GM12878 (cell line): Measurements from ENCODE around the gene RRP1B. TPM values are rescaled to one million over a fixed set of nuclear protein-coding genes. Genes with fewer than 3 reads are reported as not detected.

Experiments used
- ATAC-seq: fragments of 200-7000 bp; cut with Tn5 transposase; 3 replicates; pipeline ENCODE4 v1.9.1; 2020; ENCODE audit warnings: mild to moderate bottlenecking, moderate library complexity
- BruUV-seq: library from RNA; stranded (reverse); fragments of 400-500 nt; replicated peaks from 2 replicates; lab custom pipeline; 2021; lab: Mats Ljungman, UMichigan
- CTCF ChIA-PET: fragments of 300-600 bp; sonication (Branson Sonifier 250); formaldehyde crosslinking; extraction: SDS; loops from one replicate; lab custom pipeline; 2021; ENCODE audit warnings: inconsistent platforms; lab: Yijun Ruan, JAX
- POLR2A ChIA-PET: fragments of 350-600 bp; formaldehyde crosslinking; extraction: SDS; loops from one replicate; lab custom pipeline; 2021; ENCODE audit warnings: inconsistent platforms; lab: Charles Lee
- RAD21 ChIA-PET: fragments of 300-600 bp; sonication (Branson Sonifier 250); formaldehyde crosslinking; loops from one replicate; lab custom pipeline; 2023; ENCODE audit warnings: antibody characterized with exemption; ENCODE audit not compliant: unreplicated experiment; lab: Charles Lee
- SMC1A ChIA-PET: fragments of 300-600 bp; sonication (Branson Sonifier 250); formaldehyde crosslinking; loops from one replicate; lab custom pipeline; 2023; ENCODE audit not compliant: unreplicated experiment, uncharacterized antibody; lab: Charles Lee
- DNase-seq: peaks from one replicate; pipeline ENCODE4 v3.0.0-alpha.2; 2011; ENCODE audit warnings: low read depth, low spot score
- FAIRE-seq: peaks from 3 replicates; lab custom pipeline; 2011; peaks lifted over from hg19 to GRCh38; lab: Jason Lieb, UNC
- H2AFZ ChIP-seq: 2 replicates; pipeline ENCODE4 v1.6.0; 2011; ENCODE audit warnings: low read depth, low read length, control low read depth; ENCODE audit not compliant: control insufficient read depth
- H3K27ac ChIP-seq: 2 replicates; pipeline ENCODE4 v1.5.1; 2011; ENCODE audit warnings: control low read depth; ENCODE audit not compliant: control insufficient read depth, insufficient read depth
- H3K27me3 ChIP-seq, 2 experiments: replicated peaks in 1 of 2; 2 replicates each; pipeline versions ENCODE4 v1.6.0 to v1.6.1; 2011; ENCODE audit warnings: low read length in 1 of 2; ENCODE audit not compliant: control insufficient read depth in 2 of 2, insufficient read depth in 2 of 2
- H3K36me3 ChIP-seq, 2 experiments: 2 replicates each; pipeline ENCODE4 v1.5.1; 2011; ENCODE audit warnings: low read length in 1 of 2; ENCODE audit not compliant: control insufficient read depth in 2 of 2, insufficient read depth in 2 of 2
- H3K4me1 ChIP-seq: 2 replicates; pipeline ENCODE4 v1.6.1; 2011; ENCODE audit warnings: mild to moderate bottlenecking, low read length, moderate library complexity, mixed read lengths; ENCODE audit not compliant: control insufficient read depth, insufficient read depth
- H3K4me2 ChIP-seq: 2 replicates; pipeline ENCODE4 v1.6.0; 2011; ENCODE audit warnings: control low read depth; ENCODE audit not compliant: control insufficient read depth, insufficient read depth
- H3K4me3 ChIP-seq: fragments of 200-600 bp; sonication (generic); 2 replicates; pipeline ENCODE4 v1.5.1; 2016
- H3K79me2 ChIP-seq: 2 replicates; pipeline ENCODE4 v1.6.0; 2011; ENCODE audit warnings: low read length; ENCODE audit not compliant: control insufficient read depth, insufficient read depth
- H3K9ac ChIP-seq: 2 replicates; pipeline ENCODE4 v1.8.0; 2011; ENCODE audit warnings: low read length, control low read depth, mixed read lengths; ENCODE audit not compliant: control insufficient read depth, insufficient read depth
- H3K9me3 ChIP-seq: replicated peaks from 3 replicates; pipeline ENCODE4 v1.5.1; 2011; ENCODE audit warnings: mild to moderate bottlenecking, low read length; ENCODE audit not compliant: control insufficient read depth, insufficient read depth
- H4K20me1 ChIP-seq: 2 replicates; pipeline ENCODE4 v1.6.0; 2011; ENCODE audit not compliant: control insufficient read depth, insufficient read depth
- FOS ChIP-seq: IDR thresholded peaks from 3 replicates; pipeline ENCODE4 v1.6.1; 2011; ENCODE audit warnings: borderline replicate concordance; ENCODE audit not compliant: insufficient read length; ENCODE audit errors: extremely low read depth
- GATAD2B ChIP-seq: fragments of 450-650 bp; conservative IDR thresholded peaks from 2 replicates; pipeline ENCODE4 v1.6.1; 2017; ENCODE audit warnings: low read depth, mild to moderate bottlenecking, moderate library complexity
- MEF2B ChIP-seq: fragments of 450-650 bp; IDR thresholded peaks from 2 replicates; pipeline ENCODE4 v1.6.1; 2018; ENCODE audit warnings: mild to moderate bottlenecking, moderate library complexity; ENCODE audit not compliant: partially characterized antibody, poor library complexity, severe bottlenecking
- NR2F1 ChIP-seq: fragments of 450-650 bp; conservative IDR thresholded peaks from 2 replicates; pipeline ENCODE4 v1.6.1; 2017; ENCODE audit warnings: mild to moderate bottlenecking
- ZNF207 ChIP-seq: fragments of 450-650 bp; IDR thresholded peaks from 2 replicates; pipeline ENCODE4 v1.6.1; 2014; ENCODE audit warnings: antibody characterized with exemption, mild to moderate bottlenecking, borderline replicate concordance
- WGBS: methylation state at CpG from one replicate; pipeline ENCODE4 v1.1.6; 2016; ENCODE audit warnings: low lambda C conversion rate; ENCODE audit not compliant: insufficient replicate concordance, insufficient coverage; ENCODE audit errors: missing lambda C conversion rate; 5-methylcytosine and 5-hydroxymethylcytosine counted together
- in situ Hi-C: fragments of 300-500 bp; cut with MboI; formaldehyde crosslinking; loops from 9 replicates; pipeline ENCODE4 v1.14.3; 2018; ENCODE audit warnings: mixed read lengths
- intact Hi-C: fragments of 100-400 bp; cut with micrococcal nuclease; formaldehyde crosslinking; loops from one replicate; pipeline ENCODE4 v1.14.2; 2022; ENCODE audit not compliant: unreplicated experiment
- polyA plus RNA-seq, 11 experiments: library from polyadenylated mRNA; depleted of rRNA in 4 of 11; unstranded in 6 of 11; stranded (reverse) in 5 of 11; fragments of >200 nt; fragmentation: Nextera tagmentation in 4 of 11; fragmentation: Illumina TruSeq in 1 of 11; extraction: Ambion mirVana in 4 of 11; extraction: Trizol in 1 of 11; gene quantifications; 1 replicate in 1 of 11; 2 replicates in 10 of 11; pipeline versions ENCODE4 v1.2.1 to v1.2.3, GENCODE V29; 2011 to 2016; ENCODE audit warnings: inconsistent platforms in 2 of 11, missing spikeins in 2 of 11, low read depth in 1 of 11
- total RNA-seq, 4 experiments: library from RNA; depleted of rRNA in 3 of 4; stranded (reverse); fragments of >200 nt in 3 of 4; fragmentation: Illumina TruSeq in 1 of 4; extraction: Trizol in 1 of 4; gene quantifications; 2 replicates each; pipeline versions ENCODE4 v1.2.1 to v1.2.3, GENCODE V29; 2013 to 2021
- TF ChIP-seq, protein P1 (sequence below): fragments of 450-650 bp; IDR thresholded peaks from 2 replicates; pipeline ENCODE4 v1.6.1; 2018; ENCODE audit warnings: borderline replicate concordance, mild to moderate bottlenecking; ENCODE audit not compliant: partially characterized antibody
- TF ChIP-seq, protein P2 (sequence below): IDR thresholded peaks from 2 replicates; pipeline ENCODE4 v1.6.1; 2012; ENCODE audit warnings: low read depth, low read length, improper control_type of control experiment
- TF ChIP-seq, protein P3 (sequence below): IDR thresholded peaks from 2 replicates; pipeline ENCODE4 v1.6.1; 2011; ENCODE audit warnings: mild to moderate bottlenecking, low read depth, low read length, moderate library complexity; ENCODE audit not compliant: insufficient replicate concordance

RRP1B gene
- total and polyA plus RNA-seq, 10 of the 15 experiments (the other 5 are each of a cell fraction or from before 2014, with no cell fraction given), result 8.1 to 57.4 (median 38.1) TPM

DNA sequence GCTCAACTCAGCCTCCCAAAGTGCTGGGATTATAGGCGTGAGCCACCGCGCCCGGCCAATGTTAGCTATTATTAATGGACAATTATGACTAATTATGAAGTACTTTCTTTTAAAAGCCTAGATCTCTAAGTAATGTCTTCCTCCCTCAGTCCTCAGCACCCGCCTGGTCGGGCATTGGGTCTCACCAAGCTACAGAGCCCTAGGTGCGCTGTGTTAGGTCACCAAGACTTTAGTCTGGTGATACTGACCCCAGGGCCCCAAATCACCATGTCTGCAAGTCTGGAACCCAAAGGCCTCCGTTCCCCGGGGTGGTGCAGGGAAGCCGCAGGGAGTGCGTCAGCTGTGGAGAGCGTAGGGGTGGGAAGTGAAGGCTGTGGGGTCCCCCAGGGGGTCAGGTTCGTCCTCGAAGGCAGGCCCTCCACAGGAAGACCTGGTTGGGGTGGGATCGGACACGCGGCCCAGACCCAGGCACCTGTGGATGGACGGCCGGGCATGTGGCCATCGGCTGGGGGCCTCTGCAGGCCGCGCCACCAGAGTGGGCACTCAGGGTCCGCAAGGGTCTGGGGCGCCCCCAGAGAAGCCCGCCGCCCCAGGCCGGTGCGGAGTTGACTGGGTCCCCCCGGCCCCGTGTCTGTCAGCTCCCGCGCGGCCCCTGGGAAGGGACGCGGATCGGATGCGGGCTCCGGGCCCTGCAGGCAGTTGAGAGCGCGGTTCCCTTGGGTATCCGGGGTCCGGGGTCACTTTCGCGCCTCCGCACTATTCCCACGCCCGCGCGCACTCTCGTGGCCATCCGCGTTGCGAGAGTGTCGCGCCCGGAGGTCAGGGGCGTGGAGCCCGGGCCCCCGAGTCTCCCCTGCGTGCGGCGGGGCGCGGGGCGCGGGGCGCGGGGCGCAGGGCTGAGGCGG is 58.9 kb downstream of the RRP1B start:
- intact Hi-C loops (loop anchor here (5.0 kb wide), 2 partner anchors 51 to 219 kb away; no protein-coding TSS in a partner anchor), in situ Hi-C loops (no loop called here)
- FAIRE-seq (no peak), DNase-seq (no peak), ATAC-seq (no peak; the same call in 2 of the 3 replicates)
- CTCF ChIA-PET, result interaction anchor here (3.8 kb wide), 1 partner anchor 11 kb away, joined by 18 read pairs; no protein-coding TSS in a partner anchor
- Histone ChIP-seq H3K4me1 (peaks cover 43% of the 10 kb centered on the region), H3K27ac (peak overlapping the region; percentile 41), H4K20me1 (peaks cover 11% of the 10 kb centered on the region), H3K27me3 (no peaks in the 10 kb centered on the region), H3K4me3 (peak overlapping the region; percentile 70; the same call in 1 of the 2 replicates), H3K9me3 (no peaks in the 10 kb centered on the region), H2AFZ (peak overlapping the region; percentile 32), H3K79me2 (peaks cover 35% of the 10 kb centered on the region), H3K9ac (peak overlapping the region; percentile 87; the same call in 1 of the 2 replicates), H3K4me2 (peak overlapping the region; percentile 89), H3K36me3 (no peaks in the 10 kb centered on the region)
- SMC1A ChIA-PET, result interaction anchor here (2.6 kb wide), 1 partner anchor 10 kb away, joined by 18 read pairs; no protein-coding TSS in a partner anchor
- RAD21 ChIA-PET, result interaction anchor here (1.3 kb wide), 1 partner anchor 221 kb away, joined by 3 read pairs; no protein-coding TSS in a partner anchor
- TF ChIP-seq, protein P1, sequence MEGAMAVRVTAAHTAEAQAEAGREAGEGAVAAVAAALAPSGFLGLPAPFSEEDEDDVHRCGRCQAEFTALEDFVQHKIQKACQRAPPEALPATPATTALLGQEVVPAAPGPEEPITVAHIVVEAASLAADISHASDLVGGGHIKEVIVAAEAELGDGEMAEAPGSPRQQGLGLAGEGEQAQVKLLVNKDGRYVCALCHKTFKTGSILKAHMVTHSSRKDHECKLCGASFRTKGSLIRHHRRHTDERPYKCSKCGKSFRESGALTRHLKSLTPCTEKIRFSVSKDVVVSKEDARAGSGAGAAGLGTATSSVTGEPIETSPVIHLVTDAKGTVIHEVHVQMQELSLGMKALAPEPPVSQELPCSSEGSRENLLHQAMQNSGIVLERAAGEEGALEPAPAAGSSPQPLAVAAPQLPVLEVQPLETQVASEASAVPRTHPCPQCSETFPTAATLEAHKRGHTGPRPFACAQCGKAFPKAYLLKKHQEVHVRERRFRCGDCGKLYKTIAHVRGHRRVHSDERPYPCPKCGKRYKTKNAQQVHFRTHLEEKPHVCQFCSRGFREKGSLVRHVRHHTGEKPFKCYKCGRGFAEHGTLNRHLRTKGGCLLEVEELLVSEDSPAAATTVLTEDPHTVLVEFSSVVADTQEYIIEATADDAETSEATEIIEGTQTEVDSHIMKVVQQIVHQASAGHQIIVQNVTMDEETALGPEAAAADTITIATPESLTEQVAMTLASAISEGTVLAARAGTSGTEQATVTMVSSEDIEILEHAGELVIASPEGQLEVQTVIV, result no peak
- no peak for TF ChIP-seq FOS
- TF ChIP-seq NR2F1, result peak; percentile 29; the same call in 1 of the 2 replicates
- TF ChIP-seq ZNF207, result no peak
- TF ChIP-seq, protein P2, sequence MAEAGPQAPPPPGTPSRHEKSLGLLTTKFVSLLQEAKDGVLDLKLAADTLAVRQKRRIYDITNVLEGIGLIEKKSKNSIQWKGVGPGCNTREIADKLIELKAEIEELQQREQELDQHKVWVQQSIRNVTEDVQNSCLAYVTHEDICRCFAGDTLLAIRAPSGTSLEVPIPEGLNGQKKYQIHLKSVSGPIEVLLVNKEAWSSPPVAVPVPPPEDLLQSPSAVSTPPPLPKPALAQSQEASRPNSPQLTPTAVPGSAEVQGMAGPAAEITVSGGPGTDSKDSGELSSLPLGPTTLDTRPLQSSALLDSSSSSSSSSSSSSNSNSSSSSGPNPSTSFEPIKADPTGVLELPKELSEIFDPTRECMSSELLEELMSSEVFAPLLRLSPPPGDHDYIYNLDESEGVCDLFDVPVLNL, result no peak
- TF ChIP-seq MEF2B, result peak; percentile 41
- TF ChIP-seq, protein P3, sequence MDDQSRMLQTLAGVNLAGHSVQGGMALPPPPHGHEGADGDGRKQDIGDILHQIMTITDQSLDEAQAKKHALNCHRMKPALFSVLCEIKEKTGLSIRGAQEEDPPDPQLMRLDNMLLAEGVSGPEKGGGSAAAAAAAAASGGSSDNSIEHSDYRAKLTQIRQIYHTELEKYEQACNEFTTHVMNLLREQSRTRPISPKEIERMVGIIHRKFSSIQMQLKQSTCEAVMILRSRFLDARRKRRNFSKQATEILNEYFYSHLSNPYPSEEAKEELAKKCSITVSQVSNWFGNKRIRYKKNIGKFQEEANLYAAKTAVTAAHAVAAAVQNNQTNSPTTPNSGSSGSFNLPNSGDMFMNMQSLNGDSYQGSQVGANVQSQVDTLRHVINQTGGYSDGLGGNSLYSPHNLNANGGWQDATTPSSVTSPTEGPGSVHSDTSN, result no peak
- peak; percentile 46; the same call in 1 of the 2 replicates for TF ChIP-seq GATAD2B
- 36% methylated on average over 49 of the region's 70 CpGs for WGBS
- POLR2A ChIA-PET, result no interaction called here
- BruUV-seq, result no TSS peak
